ENCODE results near the gene CENPN.

The CENPN gene

DNA sequence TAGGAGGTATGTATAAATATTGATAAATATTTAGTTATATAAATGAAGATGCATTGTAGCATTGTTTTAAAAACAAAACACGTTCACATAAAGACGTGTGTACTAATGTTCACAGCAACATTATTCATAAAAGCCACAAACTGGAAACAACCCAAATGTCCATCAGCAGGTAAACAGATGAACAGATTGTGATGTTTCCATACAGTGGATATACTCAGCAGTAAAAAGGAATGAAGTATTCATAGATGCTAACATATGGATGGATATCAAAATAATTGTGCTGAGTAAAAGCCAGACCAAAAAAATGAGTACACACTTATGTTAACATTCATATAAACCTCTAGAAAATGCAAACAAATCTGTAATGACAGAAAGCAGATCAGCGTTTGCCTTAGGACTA is 6.0 kb downstream of the CENPN start:
- no peak for TF ChIP-seq FOXP2 (optimal IDR thresholded peaks at IDR 0.05; ENCODE audit: borderline replicate concordance, extremely low read depth, extremely low read length, insufficient read depth)
- no peak for TF ChIP-seq POLR2AphosphoS5 (IDR thresholded peaks at IDR 0.05; ENCODE audit: low read depth, low read length)
- TF ChIP-seq, protein P1, sequence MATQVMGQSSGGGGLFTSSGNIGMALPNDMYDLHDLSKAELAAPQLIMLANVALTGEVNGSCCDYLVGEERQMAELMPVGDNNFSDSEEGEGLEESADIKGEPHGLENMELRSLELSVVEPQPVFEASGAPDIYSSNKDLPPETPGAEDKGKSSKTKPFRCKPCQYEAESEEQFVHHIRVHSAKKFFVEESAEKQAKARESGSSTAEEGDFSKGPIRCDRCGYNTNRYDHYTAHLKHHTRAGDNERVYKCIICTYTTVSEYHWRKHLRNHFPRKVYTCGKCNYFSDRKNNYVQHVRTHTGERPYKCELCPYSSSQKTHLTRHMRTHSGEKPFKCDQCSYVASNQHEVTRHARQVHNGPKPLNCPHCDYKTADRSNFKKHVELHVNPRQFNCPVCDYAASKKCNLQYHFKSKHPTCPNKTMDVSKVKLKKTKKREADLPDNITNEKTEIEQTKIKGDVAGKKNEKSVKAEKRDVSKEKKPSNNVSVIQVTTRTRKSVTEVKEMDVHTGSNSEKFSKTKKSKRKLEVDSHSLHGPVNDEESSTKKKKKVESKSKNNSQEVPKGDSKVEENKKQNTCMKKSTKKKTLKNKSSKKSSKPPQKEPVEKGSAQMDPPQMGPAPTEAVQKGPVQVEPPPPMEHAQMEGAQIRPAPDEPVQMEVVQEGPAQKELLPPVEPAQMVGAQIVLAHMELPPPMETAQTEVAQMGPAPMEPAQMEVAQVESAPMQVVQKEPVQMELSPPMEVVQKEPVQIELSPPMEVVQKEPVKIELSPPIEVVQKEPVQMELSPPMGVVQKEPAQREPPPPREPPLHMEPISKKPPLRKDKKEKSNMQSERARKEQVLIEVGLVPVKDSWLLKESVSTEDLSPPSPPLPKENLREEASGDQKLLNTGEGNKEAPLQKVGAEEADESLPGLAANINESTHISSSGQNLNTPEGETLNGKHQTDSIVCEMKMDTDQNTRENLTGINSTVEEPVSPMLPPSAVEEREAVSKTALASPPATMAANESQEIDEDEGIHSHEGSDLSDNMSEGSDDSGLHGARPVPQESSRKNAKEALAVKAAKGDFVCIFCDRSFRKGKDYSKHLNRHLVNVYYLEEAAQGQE (IDR thresholded peaks at IDR 0.05; ENCODE audit: insufficient read depth in 1 of 2, low read depth in 2 of 2, low read length in 2 of 2): no peak
- no peak for TF ChIP-seq TAF1 (IDR thresholded peaks at IDR 0.05; ENCODE audit: borderline replicate concordance, insufficient read depth, low read length)
- no peak for TF ChIP-seq SIN3A (IDR thresholded peaks at IDR 0.05; ENCODE audit: borderline replicate concordance, insufficient read depth, low read length)

DNA sequence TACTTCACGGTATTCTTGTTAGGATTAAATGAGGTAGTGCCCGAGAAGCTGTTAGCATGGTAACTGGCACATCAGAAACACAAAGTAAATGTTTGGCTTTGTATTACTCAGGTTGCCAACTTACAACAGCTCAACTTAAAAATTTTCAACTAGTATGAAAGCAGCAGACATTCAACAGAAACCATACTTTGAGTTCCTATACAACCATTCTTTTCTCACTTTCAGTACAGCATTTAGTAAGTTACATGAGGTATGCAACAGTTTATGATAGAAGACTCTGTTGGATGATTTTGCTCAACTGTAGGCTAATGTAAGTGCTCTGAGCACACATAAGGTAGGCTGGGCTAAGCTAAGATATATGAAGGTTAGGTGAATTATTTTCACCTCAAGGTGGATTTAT is 7.7 kb downstream of the CENPN start:
- TF ChIP-seq TAF1 (IDR thresholded peaks at IDR 0.05; ENCODE audit: borderline replicate concordance, insufficient read depth, low read length): no peak
- TF ChIP-seq, protein P1 (IDR thresholded peaks at IDR 0.05; ENCODE audit: insufficient read depth in 1 of 2, low read depth in 2 of 2, low read length in 2 of 2): no peak

DNA sequence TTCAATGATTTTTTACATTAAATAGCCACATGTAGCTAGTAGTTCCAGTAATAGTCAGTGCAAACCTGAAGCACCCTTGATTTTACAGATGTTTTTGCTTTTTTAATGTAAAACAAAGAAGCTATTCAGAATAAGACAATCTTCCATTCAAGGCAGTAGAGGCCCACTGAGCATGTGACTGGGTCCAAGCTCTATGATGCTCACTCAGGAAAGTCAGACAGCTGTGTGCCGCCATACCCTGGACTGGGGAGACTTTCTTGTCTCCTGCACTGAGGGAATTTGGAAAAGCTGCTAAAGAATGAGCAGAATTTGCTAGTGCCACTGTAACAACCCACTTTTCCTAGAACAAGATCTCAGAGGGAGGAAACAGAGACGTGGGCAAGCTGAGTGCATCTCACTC is 11.5 kb downstream of the CENPN start:
- TF ChIP-seq TAF1 (IDR thresholded peaks at IDR 0.05; ENCODE audit: borderline replicate concordance, insufficient read depth, low read length) (no peak), FOXP2 (optimal IDR thresholded peaks at IDR 0.05; ENCODE audit: borderline replicate concordance, extremely low read depth, extremely low read length, insufficient read depth) (no peak), SIN3A (IDR thresholded peaks at IDR 0.05; ENCODE audit: borderline replicate concordance, insufficient read depth, low read length) (no peak), POLR2AphosphoS5 (IDR thresholded peaks at IDR 0.05; ENCODE audit: low read depth, low read length) (no peak)
- TF ChIP-seq, protein P1 (IDR thresholded peaks at IDR 0.05; ENCODE audit: insufficient read depth in 1 of 2, low read depth in 2 of 2, low read length in 2 of 2): no peak

DNA sequence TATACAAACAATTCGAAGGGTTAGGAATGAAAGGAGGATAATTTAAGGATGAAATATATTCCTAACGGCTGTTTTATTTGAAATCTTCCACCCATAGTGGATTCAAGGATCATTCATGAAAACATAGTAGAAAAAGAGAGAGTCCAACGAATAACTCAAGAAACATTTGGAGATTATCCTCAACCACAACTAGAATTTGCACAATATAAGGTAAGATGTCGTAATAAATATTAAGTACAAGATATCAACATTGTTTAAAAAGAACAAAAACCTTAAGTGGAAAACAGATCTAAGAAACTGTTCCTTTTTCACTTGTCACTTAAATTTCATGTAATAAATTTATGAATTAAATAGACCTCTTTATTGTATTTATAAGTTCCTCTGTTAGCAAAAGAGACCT is 19.4 kb downstream of the CENPN start:
- no peak for TF ChIP-seq SIN3A (IDR thresholded peaks at IDR 0.05; ENCODE audit: borderline replicate concordance, insufficient read depth, low read length)
- TF ChIP-seq FOXP2 (optimal IDR thresholded peaks at IDR 0.05; ENCODE audit: borderline replicate concordance, extremely low read depth, extremely low read length, insufficient read depth): no peak

DNA sequence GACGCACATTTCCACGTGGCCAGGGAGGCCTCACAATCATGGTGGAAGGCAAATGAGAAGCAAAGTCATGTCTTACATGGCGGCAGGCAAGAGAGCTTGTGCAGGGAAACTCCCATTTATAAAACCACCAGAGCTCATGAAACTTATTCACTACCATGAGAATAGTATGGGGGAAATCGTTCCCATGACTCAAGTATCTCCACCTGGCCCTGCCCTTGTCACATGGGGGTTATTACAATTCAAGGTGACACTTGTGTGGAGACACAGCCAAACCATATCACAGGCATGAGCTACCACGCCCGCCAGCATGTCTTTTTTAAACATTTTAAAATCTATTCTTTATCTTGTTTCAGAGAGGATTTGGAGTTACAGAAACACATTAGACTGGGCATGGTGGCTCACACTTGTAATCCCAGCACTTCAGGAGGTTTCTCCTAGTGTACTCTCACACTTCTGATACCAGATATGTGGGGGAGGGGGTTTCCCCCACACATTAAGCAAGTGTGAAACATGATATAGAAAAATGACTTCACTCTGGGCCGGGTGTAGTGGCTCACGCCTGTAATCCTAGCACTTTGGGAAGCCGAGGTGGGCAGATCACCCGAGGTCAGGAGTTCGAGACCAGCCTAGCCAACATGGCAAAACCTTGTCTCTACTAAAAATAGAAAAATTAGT is 23.1 kb downstream of the CENPN start:
- TF ChIP-seq, protein P1 (IDR thresholded peaks at IDR 0.05; ENCODE audit: insufficient read depth in 1 of 2, low read depth in 2 of 2, low read length in 2 of 2): no peak
- TF ChIP-seq POLR2AphosphoS5 (IDR thresholded peaks at IDR 0.05; ENCODE audit: low read depth, low read length) (no peak), TAF1 (IDR thresholded peaks at IDR 0.05; ENCODE audit: borderline replicate concordance, insufficient read depth, low read length) (no peak), FOXP2 (optimal IDR thresholded peaks at IDR 0.05; ENCODE audit: borderline replicate concordance, extremely low read depth, extremely low read length, insufficient read depth) (no peak), SIN3A (IDR thresholded peaks at IDR 0.05; ENCODE audit: borderline replicate concordance, insufficient read depth, low read length) (no peak)

Measured in PFSK-1 (cell line).